Measurements from ENCODE around the gene CCDC171. TPM values are rescaled to one million over a fixed set of nuclear protein-coding genes. Genes with fewer than 3 reads are reported as not detected.

CCDC171 gene
- polyA plus RNA-seq (2013, experiment 1 of 2), result 0.81 TPM
- polyA plus RNA-seq (2013, experiment 2 of 2), result 0.77 TPM

GRCh38 chr9:15552636-15553527, at the start of gene CCDC171:
Gene CCDC171 (plus strand): TSS chr9:15553043. CDS start chr9:15564089, 11,046 bp downstream.
- no CpG with 5 or more reads among the region's 65 CpGs for WGBS (ENCODE audit: extremely low coverage, insufficient coverage, low lambda C conversion rate)
- no peak within 1 kb of the TSS for H3K23ac ChIP-seq (ENCODE audit: low read length)

GRCh38 chr9:15505921-15506320, 46.9 kb upstream of the CCDC171 start:
- DNase-seq, result no peak
- no peak overlapping the region for H3K4me3 ChIP-seq (ENCODE audit: low read length)
- no peak overlapping the region for H2AK5ac ChIP-seq (ENCODE audit: low read length)
- H3K79me2 ChIP-seq (ENCODE audit: control insufficient read depth, insufficient read depth, low read length), result peaks cover 53% of the 10 kb centered on the region
- H3K36me3 ChIP-seq (ENCODE audit: control insufficient read depth, insufficient read depth, low read length), result peaks cover 4% of the 10 kb centered on the region
- no CpG with 5 or more reads among the region's 3 CpGs for WGBS (ENCODE audit: extremely low coverage, insufficient coverage, low lambda C conversion rate)
- H3K27ac ChIP-seq (ENCODE audit: low read depth, low read length), result no peak overlapping the region
- H2BK5ac ChIP-seq (ENCODE audit: low read length), result no peak overlapping the region
- H4K5ac ChIP-seq (ENCODE audit: low read length), result no peak overlapping the region
- H3K4me1 ChIP-seq (ENCODE audit: control insufficient read depth, low read depth, low read length), result peaks cover 2% of the 10 kb centered on the region
- H2BK120ac ChIP-seq (ENCODE audit: low read depth, low read length), result no peak overlapping the region
- no peak overlapping the region for H4K8ac ChIP-seq (ENCODE audit: low read depth, low read length)
- H2BK15ac ChIP-seq (replicated peaks; ENCODE audit: low read depth), result no peak overlapping the region
- no peaks in the 10 kb centered on the region for H3K27me3 ChIP-seq (ENCODE audit: insufficient read depth, low read length, poor library complexity)
- H3K56ac ChIP-seq (ENCODE audit: low read length), result no peak overlapping the region
- no peak overlapping the region for H3K18ac ChIP-seq (ENCODE audit: low read length)
- peaks cover 8% of the 10 kb centered on the region for H3K79me1 ChIP-seq (ENCODE audit: low read length)
- no peak overlapping the region for H3K9ac ChIP-seq (ENCODE audit: low read length)
- H3K4me2 ChIP-seq (ENCODE audit: low read length), result no peak overlapping the region
- no peak overlapping the region for H3K23ac ChIP-seq (ENCODE audit: low read length)
- H3K4ac ChIP-seq (ENCODE audit: low read depth, low read length), result no peak overlapping the region

More at GRCh38 chr9:15552636-15553527, at the start of gene CCDC171:
- no peaks in the 10 kb centered on the region for H3K27me3 ChIP-seq (ENCODE audit: insufficient read depth, low read length, poor library complexity)
- peak within 1 kb of the TSS; percentile 86 for H3K27ac ChIP-seq (ENCODE audit: low read depth, low read length)
- H3K18ac ChIP-seq (ENCODE audit: low read length), result peak within 1 kb of the TSS; percentile 24
- H2BK15ac ChIP-seq (replicated peaks; ENCODE audit: low read depth), result no peak within 1 kb of the TSS
- H2BK120ac ChIP-seq (ENCODE audit: low read depth, low read length), result no peak within 1 kb of the TSS
- H4K8ac ChIP-seq (ENCODE audit: low read depth, low read length), result no peak within 1 kb of the TSS
- no peaks in the 10 kb centered on the region for H3K4me1 ChIP-seq (ENCODE audit: control insufficient read depth, low read depth, low read length)
- H3K56ac ChIP-seq (ENCODE audit: low read length), result peak within 1 kb of the TSS; percentile 94
- DNase-seq, result peak; percentile 99
- peak within 1 kb of the TSS; percentile 73 for H3K9ac ChIP-seq (ENCODE audit: low read length)
- H3K79me2 ChIP-seq (ENCODE audit: control insufficient read depth, insufficient read depth, low read length), result no peaks in the 10 kb centered on the region
- no peaks in the 10 kb centered on the region for H3K79me1 ChIP-seq (ENCODE audit: low read length)
- no peaks in the 10 kb centered on the region for H3K36me3 ChIP-seq (ENCODE audit: control insufficient read depth, insufficient read depth, low read length)
- peak within 1 kb of the TSS; percentile 74 for H3K4ac ChIP-seq (ENCODE audit: low read depth, low read length)
- H3K4me2 ChIP-seq (ENCODE audit: low read length), result peak within 1 kb of the TSS; percentile 88
- peak within 1 kb of the TSS; percentile 68 for H2BK5ac ChIP-seq (ENCODE audit: low read length)
- peak within 1 kb of the TSS; percentile 38 for H3K4me3 ChIP-seq (ENCODE audit: low read length)
- H4K5ac ChIP-seq (ENCODE audit: low read length), result no peak within 1 kb of the TSS
- H2AK5ac ChIP-seq (ENCODE audit: low read length), result no peak within 1 kb of the TSS

GRCh38 chr9:15509931-15510788, 42.7 kb upstream of the CCDC171 start:
- Histone ChIP-seq H4K8ac (ENCODE audit: low read depth, low read length) (no peak overlapping the region), H3K9ac (ENCODE audit: low read length) (peak overlapping the region; percentile 89), H3K4me1 (ENCODE audit: control insufficient read depth, low read depth, low read length) (peaks cover 10% of the 10 kb centered on the region), H3K4me3 (ENCODE audit: low read length) (peak overlapping the region; percentile 74), H3K79me1 (ENCODE audit: low read length) (peaks cover 6% of the 10 kb centered on the region), H2BK120ac (ENCODE audit: low read depth, low read length) (peak overlapping the region; percentile 79), H3K56ac (ENCODE audit: low read length) (peak overlapping the region; percentile 87), H3K4ac (ENCODE audit: low read depth, low read length) (peak overlapping the region; percentile 74), H3K27me3 (ENCODE audit: insufficient read depth, low read length, poor library complexity) (no peaks in the 10 kb centered on the region), H3K23ac (ENCODE audit: low read length) (no peak overlapping the region), H3K18ac (ENCODE audit: low read length) (peak overlapping the region; percentile 97), H4K5ac (ENCODE audit: low read length) (no peak overlapping the region), H2BK5ac (ENCODE audit: low read length) (peak overlapping the region; percentile 14), H3K79me2 (ENCODE audit: control insufficient read depth, insufficient read depth, low read length) (peaks cover 32% of the 10 kb centered on the region), H3K27ac (ENCODE audit: low read depth, low read length) (peak overlapping the region; percentile 97), H2AK5ac (ENCODE audit: low read length) (no peak overlapping the region), H3K36me3 (ENCODE audit: control insufficient read depth, insufficient read depth, low read length) (peaks cover 2% of the 10 kb centered on the region), H2BK15ac (replicated peaks; ENCODE audit: low read depth) (no peak overlapping the region), H3K4me2 (ENCODE audit: low read length) (peak overlapping the region; percentile 56)
- peak; percentile 73 for DNase-seq
- no CpG with 5 or more reads among the region's 76 CpGs for WGBS (ENCODE audit: extremely low coverage, insufficient coverage, low lambda C conversion rate)

GRCh38 chr9:15510789-15511575, 41.9 kb upstream of the CCDC171 start, which contains the start of gene PSIP1:
Gene PSIP1 (minus strand): TSS chr9:15510970. CDS start chr9:15510188, 782 bp downstream.
- peak within 1 kb of the TSS; percentile 97 for H3K27ac ChIP-seq (ENCODE audit: low read depth, low read length)
- H2AK5ac ChIP-seq (ENCODE audit: low read length), result no peak within 1 kb of the TSS
- H3K4ac ChIP-seq (ENCODE audit: low read depth, low read length), result peak within 1 kb of the TSS; percentile 74
- no peak within 1 kb of the TSS for H4K8ac ChIP-seq (ENCODE audit: low read depth, low read length)
- H3K4me3 ChIP-seq (ENCODE audit: low read length), result peak within 1 kb of the TSS; percentile 74
- no CpG with 5 or more reads among the region's 72 CpGs for WGBS (ENCODE audit: extremely low coverage, insufficient coverage, low lambda C conversion rate)
- peak within 1 kb of the TSS; percentile 79 for H2BK120ac ChIP-seq (ENCODE audit: low read depth, low read length)
- peak within 1 kb of the TSS; percentile 87 for H3K56ac ChIP-seq (ENCODE audit: low read length)
- no peak within 1 kb of the TSS for H3K23ac ChIP-seq (ENCODE audit: low read length)
- no peaks in the 10 kb centered on the region for H3K27me3 ChIP-seq (ENCODE audit: insufficient read depth, low read length, poor library complexity)
- H3K18ac ChIP-seq (ENCODE audit: low read length), result peak within 1 kb of the TSS; percentile 97
- peaks cover 4% of the 10 kb centered on the region for H3K79me1 ChIP-seq (ENCODE audit: low read length)
- DNase-seq, result peak; percentile 89
- H3K79me2 ChIP-seq (ENCODE audit: control insufficient read depth, insufficient read depth, low read length), result peaks cover 29% of the 10 kb centered on the region
- peak within 1 kb of the TSS; percentile 73 for H3K4me2 ChIP-seq (ENCODE audit: low read length)
- H3K36me3 ChIP-seq (ENCODE audit: control insufficient read depth, insufficient read depth, low read length), result no peaks in the 10 kb centered on the region
- H4K5ac ChIP-seq (ENCODE audit: low read length), result no peak within 1 kb of the TSS
- peak within 1 kb of the TSS; percentile 89 for H3K9ac ChIP-seq (ENCODE audit: low read length)
- H2BK5ac ChIP-seq (ENCODE audit: low read length), result peak within 1 kb of the TSS; percentile 97
- no peak within 1 kb of the TSS for H2BK15ac ChIP-seq (replicated peaks; ENCODE audit: low read depth)
- peaks cover 10% of the 10 kb centered on the region for H3K4me1 ChIP-seq (ENCODE audit: control insufficient read depth, low read depth, low read length)

GRCh38 chr9:15512204-15512603, 40.6 kb upstream of the CCDC171 start:
- H3K4me1 ChIP-seq (ENCODE audit: control insufficient read depth, low read depth, low read length), result peaks cover 10% of the 10 kb centered on the region
- H3K27ac ChIP-seq (ENCODE audit: low read depth, low read length), result peak overlapping the region; percentile 26
- WGBS (ENCODE audit: extremely low coverage, insufficient coverage, low lambda C conversion rate), result no CpG with 5 or more reads among the region's 1 CpG
- H3K4me2 ChIP-seq (ENCODE audit: low read length), result no peak overlapping the region
- H3K4ac ChIP-seq (ENCODE audit: low read depth, low read length), result peak overlapping the region; percentile 81
- H2BK15ac ChIP-seq (replicated peaks; ENCODE audit: low read depth), result peak overlapping the region; percentile 85
- H3K23ac ChIP-seq (ENCODE audit: low read length), result no peak overlapping the region
- H3K18ac ChIP-seq (ENCODE audit: low read length), result peak overlapping the region; percentile 90
- H3K9ac ChIP-seq (ENCODE audit: low read length), result peak overlapping the region; percentile 55
- H4K8ac ChIP-seq (ENCODE audit: low read depth, low read length), result no peak overlapping the region
- DNase-seq, result peak; percentile 28
- no peak overlapping the region for H2BK120ac ChIP-seq (ENCODE audit: low read depth, low read length)
- peak overlapping the region; percentile 76 for H3K56ac ChIP-seq (ENCODE audit: low read length)
- no peak overlapping the region for H2AK5ac ChIP-seq (ENCODE audit: low read length)
- H3K36me3 ChIP-seq (ENCODE audit: control insufficient read depth, insufficient read depth, low read length), result no peaks in the 10 kb centered on the region
- no peak overlapping the region for H2BK5ac ChIP-seq (ENCODE audit: low read length)
- no peak overlapping the region for H4K5ac ChIP-seq (ENCODE audit: low read length)
- no peak overlapping the region for H3K4me3 ChIP-seq (ENCODE audit: low read length)
- H3K79me1 ChIP-seq (ENCODE audit: low read length), result peaks cover 3% of the 10 kb centered on the region
- H3K79me2 ChIP-seq (ENCODE audit: control insufficient read depth, insufficient read depth, low read length), result peaks cover 24% of the 10 kb centered on the region
- no peaks in the 10 kb centered on the region for H3K27me3 ChIP-seq (ENCODE audit: insufficient read depth, low read length, poor library complexity)

All from mesendoderm (in vitro differentiated cells).